ENCODE measurements around the gene ARRDC3.

DNA sequence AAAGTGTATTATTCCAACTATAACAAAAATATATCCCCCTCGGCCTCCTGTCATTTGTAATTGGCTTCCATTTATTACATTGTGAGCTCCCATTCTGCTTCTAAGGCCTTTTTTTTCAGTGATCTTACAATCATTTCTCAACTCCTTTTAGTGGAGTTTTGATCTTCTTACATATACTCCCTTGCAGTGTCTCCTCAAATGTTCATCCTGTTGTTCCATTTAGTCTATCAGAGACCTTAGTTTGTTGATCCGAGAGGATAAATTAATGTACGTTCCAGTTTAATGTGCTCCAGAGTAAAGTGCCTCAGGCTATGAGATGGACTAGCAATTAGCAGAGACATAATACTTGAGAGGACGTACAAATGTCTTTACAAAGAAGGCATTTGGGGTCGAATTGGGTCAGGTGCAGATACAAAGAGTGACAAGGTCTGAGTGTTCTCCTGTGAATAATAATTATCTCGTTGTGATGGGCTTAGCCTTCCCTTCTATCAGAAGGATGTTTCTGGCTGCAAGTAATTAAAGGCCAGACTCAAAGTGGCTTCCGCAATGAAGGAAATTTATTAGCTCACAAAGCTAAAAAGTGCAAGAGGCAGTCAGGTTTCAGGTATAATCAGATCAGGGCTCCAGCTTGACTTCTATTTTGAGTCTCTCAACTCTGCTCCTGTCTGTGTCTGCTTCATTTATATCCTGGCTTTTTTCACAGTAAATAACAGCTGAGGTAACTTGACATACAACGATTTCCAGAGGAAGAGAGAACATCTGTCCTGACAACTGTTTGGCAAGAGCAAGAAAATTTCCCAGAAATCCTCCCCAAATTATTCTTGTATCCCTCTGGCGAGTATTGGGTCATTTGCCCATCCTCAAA, 30.1 kb downstream of the ARRDC3 start:
- no peak for TF ChIP-seq POLR2A (IDR thresholded peaks at IDR 0.05; ENCODE audit: low read depth)
- TF ChIP-seq POLR2AphosphoS5 (IDR thresholded peaks at IDR 0.05) = no peak
- TF ChIP-seq, protein P1, sequence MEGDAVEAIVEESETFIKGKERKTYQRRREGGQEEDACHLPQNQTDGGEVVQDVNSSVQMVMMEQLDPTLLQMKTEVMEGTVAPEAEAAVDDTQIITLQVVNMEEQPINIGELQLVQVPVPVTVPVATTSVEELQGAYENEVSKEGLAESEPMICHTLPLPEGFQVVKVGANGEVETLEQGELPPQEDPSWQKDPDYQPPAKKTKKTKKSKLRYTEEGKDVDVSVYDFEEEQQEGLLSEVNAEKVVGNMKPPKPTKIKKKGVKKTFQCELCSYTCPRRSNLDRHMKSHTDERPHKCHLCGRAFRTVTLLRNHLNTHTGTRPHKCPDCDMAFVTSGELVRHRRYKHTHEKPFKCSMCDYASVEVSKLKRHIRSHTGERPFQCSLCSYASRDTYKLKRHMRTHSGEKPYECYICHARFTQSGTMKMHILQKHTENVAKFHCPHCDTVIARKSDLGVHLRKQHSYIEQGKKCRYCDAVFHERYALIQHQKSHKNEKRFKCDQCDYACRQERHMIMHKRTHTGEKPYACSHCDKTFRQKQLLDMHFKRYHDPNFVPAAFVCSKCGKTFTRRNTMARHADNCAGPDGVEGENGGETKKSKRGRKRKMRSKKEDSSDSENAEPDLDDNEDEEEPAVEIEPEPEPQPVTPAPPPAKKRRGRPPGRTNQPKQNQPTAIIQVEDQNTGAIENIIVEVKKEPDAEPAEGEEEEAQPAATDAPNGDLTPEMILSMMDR (IDR thresholded peaks at IDR 0.05) = no peak
- no peak for TF ChIP-seq EP300 (IDR thresholded peaks at IDR 0.05)
